Activated CD8-positive, alpha-beta memory T cell treated with anti-CD3 and anti-CD28 coated beads for 24 hours (primary cell): ENCODE measurements around the gene EPG5.
"Not testable (repeated sequence)": the region's sequence is repeated elsewhere in the genome, so short reads cannot be mapped to it uniquely, and the experiment has no call there.

Experiments
- DNase-seq: peaks from one replicate; pipeline ENCODE4 v3.0.0-alpha.2; 2020

EPG5 gene

GRCh38 chr18:45860971-45861370 lies 106.2 kb downstream of the EPG5 start:
- no peak for DNase-seq

- DNase-seq: no peak
Observed at GRCh38 chr18:45860492-45860891, 106.6 kb downstream of the EPG5 start.

GRCh38 chr18:45859334-45859733 lies 107.8 kb downstream of the EPG5 start:
- DNase-seq: no peak

- no peak for DNase-seq
Observed at GRCh38 chr18:45856531-45856930, 110.6 kb downstream of the EPG5 start.

GRCh38 chr18:45854036-45854586 lies 113.0 kb downstream of the EPG5 start:
- DNase-seq: no peak

- no peak for DNase-seq
Observed at GRCh38 chr18:45852631-45853030, 114.5 kb downstream of the EPG5 start.

- no peak for DNase-seq
Observed at GRCh38 chr18:45851161-45851925, 115.8 kb downstream of the EPG5 start.

- DNase-seq: no peak
Observed at GRCh38 chr18:45850021-45850420, 117.1 kb downstream of the EPG5 start.

GRCh38 chr18:45849529-45849928 lies 117.6 kb downstream of the EPG5 start:
- DNase-seq: no peak

- DNase-seq: not testable (repeated sequence)
Observed at GRCh38 chr18:45848643-45849042, 118.5 kb downstream of the EPG5 start.

- DNase-seq: no peak
Observed at GRCh38 chr18:45847119-45847518, 120.0 kb downstream of the EPG5 start.

GRCh38 chr18:45845410-45845809 lies 121.7 kb downstream of the EPG5 start:
- no peak for DNase-seq

GRCh38 chr18:45844938-45845337 lies 122.2 kb downstream of the EPG5 start:
- DNase-seq: no peak

GRCh38 chr18:45843019-45843418 lies 124.1 kb downstream of the EPG5 start:
- DNase-seq: no peak

GRCh38 chr18:45841765-45842442 lies 125.2 kb downstream of the EPG5 start:
- DNase-seq: no peak

- no peak for DNase-seq
Observed at GRCh38 chr18:45841060-45841764, 125.9 kb downstream of the EPG5 start.

GRCh38 chr18:45839414-45840395 lies 127.4 kb downstream of the EPG5 start:
- no peak for DNase-seq

- no peak for DNase-seq
Observed at GRCh38 chr18:45838302-45839070, 128.6 kb downstream of the EPG5 start.

GRCh38 chr18:45837283-45838070 lies 129.7 kb downstream of the EPG5 start:
- DNase-seq: no peak
